ENCODE results near the gene FKBP2.

- TF ChIP-seq NR2C2 (CRISPR knock-in tag; IDR thresholded peaks at IDR 0.05) (no peak), NFYB (CRISPR knock-in tag; conservative IDR thresholded peaks at IDR 0.05; ENCODE audit: low read depth) (no peak), HMGXB4 (CRISPR knock-in tag; IDR thresholded peaks at IDR 0.05) (no peak), ZNF423 (CRISPR knock-in tag; IDR thresholded peaks at IDR 0.05) (no peak), CTCF (IDR thresholded peaks at IDR 0.05) (no peak), USF1 (CRISPR knock-in tag; IDR thresholded peaks at IDR 0.05) (no peak), E2F4 (CRISPR knock-in tag; IDR thresholded peaks at IDR 0.05; ENCODE audit: borderline replicate concordance, low read depth) (no peak), MAX (CRISPR knock-in tag; IDR thresholded peaks at IDR 0.05) (no peak)
Measured at GRCh38 chr11:64204080-64204440, 36.8 kb upstream of the FKBP2 start.

Measured in WTC11 (cell line).